H1 (cell line): ENCODE results near the gene SURF1. TPM values are rescaled to one million over a fixed set of nuclear protein-coding genes. Genes with fewer than 3 reads are reported as not detected.

Experiments
- CTCF ChIA-PET: fragments of 300-600 bp; sonication (Branson Sonifier 250); formaldehyde crosslinking; loops from one replicate; lab custom pipeline; 2021; ENCODE audit not compliant: partially characterized antibody; lab: Charles Lee
- POLR2A ChIA-PET: fragments of 300-600 bp; sonication (Branson Sonifier 250); formaldehyde crosslinking; loops from one replicate; lab custom pipeline; 2021; ENCODE audit warnings: inconsistent platforms; ENCODE audit not compliant: partially characterized antibody; lab: Charles Lee
- DNase-seq, 2 experiments: peaks; one replicate each; pipeline versions ENCODE4 v3.0.0 to v3.0.0-alpha.2; 2010 to 2022; ENCODE audit warnings: low spot score in 2 of 2, low read depth in 1 of 2, mixed read lengths in 1 of 2
- FAIRE-seq: peaks from 2 replicates; lab custom pipeline; 2011; peaks lifted over from hg19 to GRCh38; lab: Jason Lieb, UNC
- H2AFZ ChIP-seq: 2 replicates; pipeline ENCODE4 v1.8.1; 2012; ENCODE audit warnings: low read length, inconsistent platforms
- H2AK5ac ChIP-seq: 2 replicates; pipeline ENCODE4 v1.6.1; 2013; ENCODE audit warnings: low read depth, low read length
- H2BK120ac ChIP-seq: replicated peaks from 2 replicates; pipeline ENCODE3; 2013; ENCODE audit warnings: low read depth, low read length, inconsistent platforms
- H2BK12ac ChIP-seq: 2 replicates; pipeline ENCODE4 v1.6.1; 2013; ENCODE audit warnings: low read depth, low read length
- H2BK15ac ChIP-seq: 2 replicates; pipeline ENCODE4 v1.6.1; 2013; ENCODE audit warnings: low read length
- H2BK20ac ChIP-seq: 2 replicates; pipeline ENCODE4 v1.6.1; 2013; ENCODE audit warnings: low read length
- H2BK5ac ChIP-seq: 2 replicates; pipeline ENCODE4 v1.6.1; 2013; ENCODE audit warnings: low read depth, low read length
- H3K14ac ChIP-seq: 2 replicates; pipeline ENCODE4 v1.6.1; 2013; ENCODE audit warnings: inconsistent platforms; ENCODE audit not compliant: insufficient read length
- H3K18ac ChIP-seq: 2 replicates; pipeline ENCODE4 v1.6.1; 2013; ENCODE audit warnings: low read length; ENCODE audit errors: extremely low read depth
- H3K23ac ChIP-seq: 2 replicates; pipeline ENCODE4 v1.6.1; 2013; ENCODE audit warnings: inconsistent platforms; ENCODE audit not compliant: insufficient read length
- H3K23me2 ChIP-seq: 2 replicates; pipeline ENCODE4 v1.6.1; 2013; ENCODE audit warnings: low read depth, low read length
- H3K27ac ChIP-seq: 2 replicates; pipeline ENCODE4 v1.6.1; 2011; ENCODE audit warnings: low read depth, low read length, inconsistent platforms
- H3K27me3 ChIP-seq, 4 experiments: replicated peaks in 1 of 4; 1 replicate in 1 of 4; 2 replicates in 3 of 4; pipeline versions ENCODE4 v1.6.1 to v1.8.1; 2011 to 2013; ENCODE audit warnings: low read length in 3 of 4, mild to moderate bottlenecking in 3 of 4, inconsistent platforms in 2 of 4, mixed read lengths in 2 of 4, moderate library complexity in 1 of 4; ENCODE audit not compliant: control insufficient read depth in 3 of 4, insufficient read depth in 3 of 4; ENCODE audit errors: extremely low read depth in 1 of 4
- H3K36me3 ChIP-seq, 4 experiments: 2 replicates each; pipeline versions ENCODE4 v1.6.1 to v1.8.1; 2011 to 2013; ENCODE audit warnings: mild to moderate bottlenecking in 4 of 4, low read length in 3 of 4, moderate library complexity in 2 of 4, control low read depth in 1 of 4, inconsistent platforms in 1 of 4; ENCODE audit not compliant: insufficient read depth in 4 of 4, control insufficient read depth in 2 of 4
- H3K4ac ChIP-seq: replicated peaks from 2 replicates; pipeline ENCODE3; 2013; ENCODE audit warnings: low read length, low read depth, mixed read lengths, inconsistent platforms; ENCODE audit not compliant: insufficient read length
- H3K4me1 ChIP-seq, 4 experiments: replicated peaks in 1 of 4; 1 replicate in 1 of 4; 2 replicates in 3 of 4; pipeline versions ENCODE4 v1.6.1 to v1.8.1; 2011 to 2013; ENCODE audit warnings: low read length in 3 of 4, inconsistent platforms in 2 of 4, mixed read lengths in 1 of 4; ENCODE audit not compliant: insufficient read depth in 4 of 4, control insufficient read depth in 3 of 4
- H3K4me2 ChIP-seq, 2 experiments: 2 replicates each; pipeline versions ENCODE4 v1.6.1 to v1.8.1; 2011 to 2013; ENCODE audit warnings: low read depth in 2 of 2, low read length in 2 of 2, control low read depth in 1 of 2, inconsistent platforms in 1 of 2, mild to moderate bottlenecking in 1 of 2; ENCODE audit not compliant: insufficient read depth in 1 of 2
- H3K4me3 ChIP-seq, 4 experiments: fragments of 200-600, 300-600 bp in 1 of 4; sonication (generic), shearing (Covaris generic), sonication (Bioruptor Twin) in 1 of 4; 2 replicates each; pipeline versions ENCODE4 v1.5.1 to v1.8.1; 2011 to 2016; ENCODE audit warnings: low read length in 4 of 4, low read depth in 3 of 4, control low read depth in 2 of 4, inconsistent platforms in 2 of 4, mild to moderate bottlenecking in 2 of 4, mixed read lengths in 1 of 4, moderate library complexity in 1 of 4; ENCODE audit not compliant: insufficient read depth in 2 of 4; ENCODE audit errors: extremely low read depth in 1 of 4
- H3K56ac ChIP-seq: replicated peaks from 2 replicates; pipeline ENCODE3; 2013; ENCODE audit warnings: low read depth, mild to moderate bottlenecking, mixed read lengths, low read length, inconsistent platforms; ENCODE audit not compliant: insufficient read length
- H3K79me1 ChIP-seq: 2 replicates; pipeline ENCODE4 v1.6.1; 2013; ENCODE audit warnings: low read depth, low read length, control low read depth
- H3K79me2 ChIP-seq, 2 experiments: 2 replicates each; pipeline versions ENCODE4 v1.6.1 to v1.8.1; 2012 to 2013; ENCODE audit warnings: low read length in 2 of 2, mild to moderate bottlenecking in 2 of 2, inconsistent platforms in 1 of 2; ENCODE audit not compliant: insufficient read depth in 2 of 2, control insufficient read depth in 1 of 2
- H3K9ac ChIP-seq, 4 experiments: replicated peaks in 1 of 4; 1 replicate in 1 of 4; 2 replicates in 3 of 4; pipeline versions ENCODE4 v1.6.1 to v1.8.1; 2011 to 2013; ENCODE audit warnings: low read depth in 3 of 4, low read length in 3 of 4, control low read depth in 2 of 4, mild to moderate bottlenecking in 2 of 4, moderate library complexity in 2 of 4, inconsistent platforms in 1 of 4; ENCODE audit errors: extremely low read depth in 1 of 4
- H3K9me3 ChIP-seq, 2 experiments: 2 replicates each; pipeline versions ENCODE4 v1.6.1 to v1.8.1; 2012 to 2013; ENCODE audit warnings: mild to moderate bottlenecking in 2 of 2, moderate library complexity in 2 of 2, control low read depth in 1 of 2, inconsistent platforms in 1 of 2, low read depth in 1 of 2, low read length in 1 of 2, mixed read lengths in 1 of 2; ENCODE audit not compliant: insufficient read depth in 2 of 2
- H4K20me1 ChIP-seq, 2 experiments: replicated peaks in 1 of 2; 2 replicates each; pipeline versions ENCODE3 to v1.8.1; 2011 to 2013; ENCODE audit warnings: inconsistent platforms in 2 of 2, low read length in 2 of 2, mild to moderate bottlenecking in 1 of 2; ENCODE audit not compliant: insufficient read depth in 2 of 2, control insufficient read depth in 1 of 2
- H4K5ac ChIP-seq: 2 replicates; pipeline ENCODE4 v1.6.1; 2013; ENCODE audit warnings: low read length, low read depth, mixed read lengths, inconsistent platforms; ENCODE audit not compliant: insufficient read length
- H4K8ac ChIP-seq: 2 replicates; pipeline ENCODE4 v1.8.0; 2013; ENCODE audit warnings: mild to moderate bottlenecking, moderate library complexity, low read length, inconsistent platforms; ENCODE audit not compliant: insufficient read depth; ENCODE audit errors: extremely low read depth
- H4K91ac ChIP-seq: replicated peaks from 2 replicates; pipeline ENCODE3; 2013; ENCODE audit warnings: low read length, mixed read lengths, inconsistent platforms; ENCODE audit not compliant: insufficient read length
- BCL11A ChIP-seq, 2 experiments: IDR thresholded peaks; one replicate each; pipeline ENCODE4 v1.6.1; 2011; ENCODE audit warnings: low read depth in 2 of 2, low read length in 2 of 2, mild to moderate bottlenecking in 2 of 2
- CREB1 ChIP-seq: IDR thresholded peaks from 2 replicates; pipeline ENCODE4 v1.6.1; 2012; ENCODE audit warnings: inconsistent platforms
- EGR1 ChIP-seq: IDR thresholded peaks from 2 replicates; pipeline ENCODE4 v1.6.1; 2011; ENCODE audit warnings: low read depth, low read length, borderline replicate concordance
- EP300 ChIP-seq, 2 experiments: IDR thresholded peaks; 1 replicate in 1 of 2; 2 replicates in 1 of 2; pipeline ENCODE4 v1.6.1; 2011 to 2012; ENCODE audit warnings: low read depth in 2 of 2, low read length in 2 of 2, mild to moderate bottlenecking in 2 of 2, borderline replicate concordance in 1 of 2, inconsistent platforms in 1 of 2, moderate library complexity in 1 of 2
- GABPA ChIP-seq: IDR thresholded peaks from 2 replicates; pipeline ENCODE4 v1.6.1; 2011; ENCODE audit warnings: mild to moderate bottlenecking, low read length, moderate library complexity, borderline replicate concordance; ENCODE audit not compliant: insufficient read depth
- POLR2A ChIP-seq, 2 experiments: IDR thresholded peaks; 1 replicate in 1 of 2; 2 replicates in 1 of 2; pipeline ENCODE4 v1.6.1; 2011; ENCODE audit warnings: low read depth in 2 of 2, low read length in 2 of 2, mild to moderate bottlenecking in 2 of 2; ENCODE audit errors: control extremely low read depth in 1 of 2
- RBBP5 ChIP-seq: IDR thresholded peaks from 2 replicates; pipeline ENCODE4 v1.7.1; 2012; ENCODE audit warnings: low read depth, mild to moderate bottlenecking, inconsistent platforms, low read length, moderate library complexity, borderline replicate concordance
- SIX5 ChIP-seq: IDR thresholded peaks from 2 replicates; pipeline ENCODE4 v1.6.1; 2011; ENCODE audit warnings: mild to moderate bottlenecking, low read depth, low read length
- SP2 ChIP-seq: IDR thresholded peaks from 2 replicates; pipeline ENCODE4 v1.6.1; 2012; ENCODE audit warnings: mild to moderate bottlenecking, low read length, inconsistent platforms
- WGBS, 2 experiments: shearing (Covaris generic) in 1 of 2; methylation state at CpG; one replicate each; pipeline versions ENCODE4 v1.1.6 to v1.1.7; 2013 to 2015; ENCODE audit warnings: low lambda C conversion rate in 2 of 2, mixed read lengths in 2 of 2, inconsistent platforms in 1 of 2, low coverage in 1 of 2, missing lambda C conversion rate in 1 of 2; ENCODE audit not compliant: insufficient replicate concordance in 2 of 2, insufficient coverage in 1 of 2, insufficient read length in 1 of 2; ENCODE audit errors: extremely low coverage in 1 of 2, missing lambda C conversion rate in 1 of 2; 5-methylcytosine and 5-hydroxymethylcytosine counted together
- polyA plus RNA-seq, 7 experiments: library from polyadenylated mRNA; depleted of rRNA in 3 of 7; stranded (reverse) in 5 of 7; unstranded in 2 of 7; fragments of >200 nt in 5 of 7; fragments of 200-250 nt in 2 of 7; gene quantifications; 1 replicate in 5 of 7; 2 replicates in 1 of 7; 4 replicates in 1 of 7; pipeline versions ENCODE4 v1.2.1 to v1.2.3, GENCODE V29; 2011 to 2013; ENCODE audit warnings: missing spikeins in 2 of 7, mixed read lengths in 2 of 7
- total RNA-seq: library from RNA; stranded (reverse); fragmentation: NEBNext Ultra II Directional; extraction: Animal tissue kit (Norgen Biotek cat#: 25700); gene quantifications from 2 replicates; pipeline ENCODE4 v1.2.1, GENCODE V29; 2021
- TF ChIP-seq, protein P1 (sequence below): IDR thresholded peaks from 2 replicates; pipeline ENCODE4 v1.6.1; 2011; ENCODE audit warnings: low read length, improper control_type of control experiment

SURF1 gene
- total and polyA plus RNA-seq, 2 of the 8 experiments (the other 6 are each of a cell fraction or from before 2014, with no cell fraction given): 43.1 to 44.7 TPM

DNA sequence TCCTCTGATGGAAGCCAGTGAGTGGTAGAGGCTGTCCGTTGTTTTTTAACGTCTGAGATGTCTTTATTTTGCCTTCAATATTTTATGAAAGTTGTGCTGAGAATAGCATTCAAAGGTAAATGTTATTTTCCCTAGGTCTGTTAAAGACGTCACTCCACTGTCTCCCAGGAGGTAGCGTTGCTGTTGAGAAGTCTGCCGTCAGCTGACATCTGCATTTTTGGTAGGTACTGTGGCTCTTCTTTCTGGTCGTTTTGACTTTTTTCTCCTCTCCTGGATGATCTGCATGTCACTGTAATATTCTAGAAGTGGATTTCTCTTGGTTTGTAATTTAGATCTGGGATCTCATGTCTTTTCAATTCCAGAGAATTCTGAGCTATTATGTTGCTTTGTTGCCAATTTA is 46.7 kb downstream of the SURF1 start:
- FAIRE-seq (no peak), DNase-seq (no peak)
- no peaks in the 10 kb centered on the region; a peak in 1 of 7 replicates for H3K27me3 ChIP-seq
- no peak overlapping the region for H3K18ac ChIP-seq
- H2BK20ac ChIP-seq: no peak overlapping the region
- no peak overlapping the region for H2AFZ ChIP-seq
- no peak overlapping the region for H4K8ac ChIP-seq
- no peaks in the 10 kb centered on the region for H3K36me3 ChIP-seq
- H2BK120ac ChIP-seq: no peak overlapping the region
- no peaks in the 10 kb centered on the region for H3K23me2 ChIP-seq
- H3K14ac ChIP-seq: no peak overlapping the region
- H4K91ac ChIP-seq: no peak overlapping the region
- CTCF ChIA-PET: interaction anchor here (0.6 to 1.1 kb wide), 3 partner anchors 70 to 130 kb away, joined by 3 read pairs; no protein-coding TSS in a partner anchor
- no peak overlapping the region for H3K4me3 ChIP-seq
- no peak overlapping the region for H2BK15ac ChIP-seq
- H4K5ac ChIP-seq: no peak overlapping the region
- no peak overlapping the region for H2AK5ac ChIP-seq
- H3K9ac ChIP-seq: no peak overlapping the region
- WGBS, 2 experiments: 90% methylated on average over 6 of the region's 6 CpGs; no CpG with 5 or more reads in 1 of the 2 experiments
- H3K9me3 ChIP-seq: peaks cover 0 to 9% of the 10 kb centered on the region in 2 experiments; a peak in 1 of 4 replicates
- H2BK12ac ChIP-seq: no peak overlapping the region
- H3K56ac ChIP-seq: no peak overlapping the region
- H3K4me2 ChIP-seq: no peak overlapping the region
- H3K4ac ChIP-seq: no peak overlapping the region
- H2BK5ac ChIP-seq: no peak overlapping the region
- H3K4me1 ChIP-seq: no peaks in the 10 kb centered on the region
- POLR2A ChIA-PET: interaction anchor here (0.5 kb wide), 1 partner anchor 26 kb away, joined by 3 read pairs; the partner anchor contains the start of gene SURF6
- no peaks in the 10 kb centered on the region for H3K79me2 ChIP-seq
- H3K23ac ChIP-seq: no peak overlapping the region
- H3K27ac ChIP-seq: no peak overlapping the region
- no peaks in the 10 kb centered on the region for H4K20me1 ChIP-seq
- no peaks in the 10 kb centered on the region for H3K79me1 ChIP-seq
- no peak for TF ChIP-seq POLR2A (IDR thresholded peaks at IDR 0.05; ENCODE audit: control extremely low read depth in 1 of 2, low read depth in 2 of 2, low read length in 2 of 2)
- TF ChIP-seq SP2: no peak
- no peak for TF ChIP-seq CREB1
- TF ChIP-seq SIX5: no peak
- TF ChIP-seq RBBP5: no peak
- no peak for TF ChIP-seq EP300 (IDR thresholded peaks at IDR 0.05; ENCODE audit: borderline replicate concordance in 1 of 2, low read depth in 2 of 2, low read length in 2 of 2)
- no peak for TF ChIP-seq BCL11A (IDR thresholded peaks at IDR 0.05; ENCODE audit: low read depth in 2 of 2, low read length in 2 of 2)
- TF ChIP-seq EGR1: no peak
- no peak for TF ChIP-seq GABPA
- TF ChIP-seq, protein P1, sequence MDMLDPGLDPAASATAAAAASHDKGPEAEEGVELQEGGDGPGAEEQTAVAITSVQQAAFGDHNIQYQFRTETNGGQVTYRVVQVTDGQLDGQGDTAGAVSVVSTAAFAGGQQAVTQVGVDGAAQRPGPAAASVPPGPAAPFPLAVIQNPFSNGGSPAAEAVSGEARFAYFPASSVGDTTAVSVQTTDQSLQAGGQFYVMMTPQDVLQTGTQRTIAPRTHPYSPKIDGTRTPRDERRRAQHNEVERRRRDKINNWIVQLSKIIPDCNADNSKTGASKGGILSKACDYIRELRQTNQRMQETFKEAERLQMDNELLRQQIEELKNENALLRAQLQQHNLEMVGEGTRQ: no peak
